T-helper 2 cell (primary cell): ENCODE results near the gene EXOC2.
"Not testable (repeated sequence)": the region's sequence is repeated elsewhere in the genome, so short reads cannot be mapped to it uniquely, and the experiment has no call there.

ENCODE experiments used
- DNase-seq, 5 experiments: peaks; one replicate each; pipeline versions ENCODE4 v3.0.0 to v3.0.0-alpha.2; 2012 to 2022

The EXOC2 gene

GRCh38 chr6:680666-681340, 12.1 kb downstream of the EXOC2 start:
- DNase-seq = no peak

- DNase-seq = no peak
Measured at GRCh38 chr6:680251-680650, 12.7 kb downstream of the EXOC2 start.

- no peak for DNase-seq
Measured at GRCh38 chr6:679282-679681, 13.7 kb downstream of the EXOC2 start.

GRCh38 chr6:678520-678919, 14.4 kb downstream of the EXOC2 start:
- DNase-seq = no peak

- no peak for DNase-seq
Measured at GRCh38 chr6:677919-678318, 15.0 kb downstream of the EXOC2 start.

- DNase-seq = no peak
Measured at GRCh38 chr6:674956-675355, 18.0 kb downstream of the EXOC2 start.

GRCh38 chr6:674406-674805, 18.5 kb downstream of the EXOC2 start:
- no peak for DNase-seq

GRCh38 chr6:667253-667927, 25.5 kb downstream of the EXOC2 start:
- DNase-seq = no peak

- DNase-seq = peak in 1 of 5 experiments; percentile 11
Measured at GRCh38 chr6:665403-666267, 27.3 kb downstream of the EXOC2 start.

GRCh38 chr6:663788-664187, 29.2 kb downstream of the EXOC2 start:
- not testable (repeated sequence) for DNase-seq

- DNase-seq = no peak
Measured at GRCh38 chr6:659716-660581, 33.0 kb downstream of the EXOC2 start.

- no peak for DNase-seq
Measured at GRCh38 chr6:658244-658643, 34.7 kb downstream of the EXOC2 start.

GRCh38 chr6:657743-658142, 35.2 kb downstream of the EXOC2 start:
- DNase-seq = no peak

- no peak for DNase-seq
Measured at GRCh38 chr6:656460-657252, 36.3 kb downstream of the EXOC2 start, which contains the start of gene HUS1B. Gene HUS1B, minus strand, starts transcription at chr6:657100. Its CDS starts 156 bp downstream, at chr6:656944.

- DNase-seq = no peak
Measured at GRCh38 chr6:654136-654535, 38.8 kb downstream of the EXOC2 start.

- DNase-seq = peak in 1 of 5 experiments; percentile 35
Measured at GRCh38 chr6:652865-653264, 40.1 kb downstream of the EXOC2 start.

- no peak for DNase-seq
Measured at GRCh38 chr6:650098-650497, 42.8 kb downstream of the EXOC2 start.

- DNase-seq = no peak
Measured at GRCh38 chr6:642805-643204, 50.1 kb downstream of the EXOC2 start.

GRCh38 chr6:641225-641985, 51.5 kb downstream of the EXOC2 start:
- no peak for DNase-seq

GRCh38 chr6:636488-636887, 56.5 kb downstream of the EXOC2 start:
- peak in 1 of 5 experiments; percentile 30 for DNase-seq

- no peak for DNase-seq
Measured at GRCh38 chr6:635233-635632, 57.7 kb downstream of the EXOC2 start.
